GM12891 (cell line): Measurements from ENCODE around the gene LVRN.

Source experiments
- POLR2A ChIP-seq: IDR thresholded peaks from 2 replicates; pipeline ENCODE4 v1.6.1; 2011; ENCODE audit warnings: low read depth, low read length, control low read depth
- POLR2AphosphoS5 ChIP-seq: IDR thresholded peaks from 2 replicates; pipeline ENCODE4 v1.6.1; 2011; ENCODE audit warnings: low read depth, low read length, control low read depth
- SPI1 ChIP-seq: IDR thresholded peaks from 2 replicates; pipeline ENCODE4 v1.6.1; 2011; ENCODE audit warnings: low read depth, low read length, control low read depth
- TAF1 ChIP-seq: IDR thresholded peaks from 2 replicates; pipeline ENCODE4 v1.6.1; 2011; ENCODE audit warnings: low read depth, low read length, control low read depth

GRCh38 chr5:115952588-115952987, 9.7 kb upstream of the LVRN start:
- TF ChIP-seq POLR2A (no peak), POLR2AphosphoS5 (no peak), SPI1 (no peak), TAF1 (no peak)
